HCT116 (cell line): ENCODE measurements around the gene C1orf122. TPM values are rescaled to one million over a fixed set of nuclear protein-coding genes. Genes with fewer than 3 reads are reported as not detected.

Experiments
- ATAC-seq: fragments of 200-7000 bp; cut with Tn5 transposase; 2 replicates; pipeline ENCODE4 v1.9.1; 2020; ENCODE audit warnings: mild to moderate bottlenecking, moderate library complexity
- BruUV-seq: library from RNA; stranded (reverse); fragments of 400-500 nt; replicated peaks from 2 replicates; lab custom pipeline; 2021; lab: Mats Ljungman, UMichigan
- CTCF ChIA-PET: fragments of 300-600 bp; sonication (Branson Sonifier 250); formaldehyde crosslinking; loops from one replicate; lab custom pipeline; 2021; ENCODE audit warnings: antibody characterized with exemption; lab: Charles Lee
- POLR2A ChIA-PET: fragments of 300-600, 350-600 bp; sonication (Branson Sonifier 250); formaldehyde crosslinking; loops from one replicate; lab custom pipeline; 2021; ENCODE audit warnings: antibody characterized with exemption; lab: Charles Lee
- RAD21 ChIA-PET, 2 experiments: fragments of 300-600 bp; sonication (Branson Sonifier 250); formaldehyde crosslinking; loops; one replicate each; lab custom pipeline; 2023; ENCODE audit warnings: low total read pairs in 2 of 2; ENCODE audit not compliant: uncharacterized antibody in 2 of 2, unreplicated experiment in 2 of 2, low non-redundant PET in 1 of 2; lab: Charles Lee
- DNase-seq: peaks from one replicate; pipeline ENCODE4 v3.0.0-alpha.2; 2010; ENCODE audit warnings: low read depth, low spot score
- H2AFZ ChIP-seq: fragments of 200-600 bp; shearing (Covaris generic), sonication (generic); 2 replicates; pipeline ENCODE4 v1.6.1; 2017; ENCODE audit warnings: low read depth, mixed run types, mixed read lengths, antibody characterized with exemption, low read length; ENCODE audit not compliant: poor library complexity, severe bottlenecking
- H3K27ac ChIP-seq: 2 replicates; pipeline ENCODE4 v1.5.1; 2012; ENCODE audit warnings: low read depth, low read length
- H3K27me3 ChIP-seq: fragments of 200-600 bp; sonication (generic); 2 replicates; pipeline ENCODE4 v1.6.1; 2016; ENCODE audit warnings: mixed run types, low read length, mixed read lengths; ENCODE audit not compliant: insufficient read depth
- H3K36me3 ChIP-seq, 2 experiments: fragments of 200-500 bp in 1 of 2; fragments of 200-600 bp in 1 of 2; sonication (Bioruptor generic) in 1 of 2; sonication (generic) in 1 of 2; 2 replicates each; pipeline versions ENCODE4 v1.5.1 to v1.6.1; 2014 to 2016; ENCODE audit warnings: low read length in 2 of 2, inconsistent platforms in 1 of 2, mixed read lengths in 1 of 2, mixed run types in 1 of 2; ENCODE audit not compliant: insufficient read depth in 2 of 2, control insufficient read depth in 1 of 2
- H3K4me1 ChIP-seq, 2 experiments: fragments of 200-600 bp in 1 of 2; sonication (generic) in 1 of 2; 2 replicates each; pipeline versions ENCODE4 v1.5.1 to v1.6.1; 2012 to 2017; ENCODE audit warnings: low read length in 2 of 2, inconsistent platforms in 1 of 2, mild to moderate bottlenecking in 1 of 2, mixed read lengths in 1 of 2, mixed run types in 1 of 2, moderate library complexity in 1 of 2; ENCODE audit not compliant: insufficient read depth in 2 of 2, control insufficient read depth in 1 of 2
- H3K4me2 ChIP-seq: fragments of 200-600 bp; sonication (generic); 2 replicates; pipeline ENCODE4 v1.6.1; 2017; ENCODE audit warnings: mixed run types, low read length, mixed read lengths
- H3K4me3 ChIP-seq, 2 experiments: fragments of 200-600 bp in 1 of 2; sonication (generic) in 1 of 2; replicated peaks in 1 of 2; 2 replicates each; pipeline ENCODE4 v1.5.1; 2011 to 2016; ENCODE audit warnings: low read length in 2 of 2, control low read depth in 1 of 2, low read depth in 1 of 2, mild to moderate bottlenecking in 1 of 2, mixed read lengths in 1 of 2, mixed run types in 1 of 2
- H3K79me2 ChIP-seq: fragments of 200-600 bp; sonication (generic); 2 replicates; pipeline ENCODE4 v1.6.1; 2017; ENCODE audit warnings: mild to moderate bottlenecking, mixed run types, low read length, moderate library complexity, mixed read lengths; ENCODE audit not compliant: insufficient read depth
- H3K9ac ChIP-seq: fragments of 200-600 bp; sonication (generic); 2 replicates; pipeline ENCODE4 v1.6.1; 2016; ENCODE audit warnings: low read length, mixed read lengths
- H3K9me2 ChIP-seq: fragments of 200-600 bp; sonication (generic), shearing (Covaris generic); 2 replicates; pipeline ENCODE4 v1.6.1; 2017; ENCODE audit warnings: mixed run types, mild to moderate bottlenecking, moderate library complexity; ENCODE audit not compliant: insufficient read depth
- H3K9me3 ChIP-seq, 2 experiments: fragments of 200-500 bp in 1 of 2; fragments of 200-600 bp in 1 of 2; sonication (Bioruptor generic) in 1 of 2; sonication (generic) in 1 of 2; 2 replicates each; pipeline ENCODE4 v1.6.1; 2014 to 2017; ENCODE audit warnings: low read length in 2 of 2, mixed read lengths in 2 of 2, inconsistent platforms in 1 of 2, low read depth in 1 of 2, mild to moderate bottlenecking in 1 of 2, mixed run types in 1 of 2, moderate library complexity in 1 of 2; ENCODE audit not compliant: control insufficient read depth in 1 of 2, insufficient read depth in 1 of 2
- H4K20me1 ChIP-seq: fragments of 200-600 bp; sonication (generic), shearing (Covaris generic); 2 replicates; pipeline ENCODE4 v1.6.1; 2017; ENCODE audit warnings: mixed run types, mild to moderate bottlenecking, moderate library complexity; ENCODE audit not compliant: insufficient read depth
- CEBPB ChIP-seq: IDR thresholded peaks from 2 replicates; pipeline ENCODE4 v1.6.1; 2012; ENCODE audit warnings: low read depth
- ELF1 ChIP-seq: IDR thresholded peaks from 2 replicates; pipeline ENCODE4 v1.6.1; 2012; ENCODE audit warnings: low read depth, borderline replicate concordance
- EZH2 ChIP-seq: fragments of 200-600 bp; sonication (generic); IDR thresholded peaks from 2 replicates; pipeline ENCODE4 v1.6.1; 2017; ENCODE audit warnings: antibody characterized with exemption, mixed run types
- EZH2phosphoT487 ChIP-seq: fragments of 200-600 bp; IDR thresholded peaks from 2 replicates; pipeline ENCODE4 v1.6.1; 2018; ENCODE audit warnings: antibody characterized with exemption, borderline replicate concordance
- FOSL1 ChIP-seq: IDR thresholded peaks from 2 replicates; pipeline ENCODE4 v1.6.1; 2012; ENCODE audit warnings: low read depth
- JUND ChIP-seq: IDR thresholded peaks from 2 replicates; pipeline ENCODE4 v1.6.1; 2012
- POLR2A ChIP-seq: IDR thresholded peaks from 2 replicates; pipeline ENCODE4 v1.7.0; 2011; ENCODE audit warnings: borderline replicate concordance; ENCODE audit not compliant: insufficient read depth, insufficient read length; ENCODE audit errors: extremely low read depth
- POLR2AphosphoS5 ChIP-seq: IDR thresholded peaks from 2 replicates; pipeline ENCODE4 v1.6.1; 2011; ENCODE audit warnings: mild to moderate bottlenecking, low read depth, low read length, moderate library complexity
- RAD21 ChIP-seq: IDR thresholded peaks from 2 replicates; pipeline ENCODE4 v1.6.1; 2012; ENCODE audit warnings: low read depth, mild to moderate bottlenecking
- SIN3A ChIP-seq: IDR thresholded peaks from 2 replicates; pipeline ENCODE4 v1.6.1; 2012; ENCODE audit warnings: low read depth
- SP1 ChIP-seq: IDR thresholded peaks from 2 replicates; pipeline ENCODE4 v1.6.1; 2012; ENCODE audit warnings: low read depth
- TCF7L2 ChIP-seq: IDR thresholded peaks from 2 replicates; pipeline ENCODE4 v1.7.0; 2011; ENCODE audit warnings: borderline replicate concordance, inconsistent platforms; ENCODE audit not compliant: insufficient read depth, insufficient read length; ENCODE audit errors: extremely low read depth
- ZFX ChIP-seq: fragments of 450-650 bp; IDR thresholded peaks from 2 replicates; pipeline ENCODE4 v1.6.1; 2017
- ZNF274 ChIP-seq: fragments of 200-500 bp; sonication (Bioruptor generic); IDR thresholded peaks from 2 replicates; pipeline ENCODE4 v1.6.1; 2014; ENCODE audit warnings: mild to moderate bottlenecking, low read depth, low read length, inconsistent platforms
- intact Hi-C: fragments of 100-400 bp; cut with micrococcal nuclease; formaldehyde crosslinking; loops from 2 replicates; pipeline ENCODE4 v1.10.0; 2022
- total RNA-seq: library from RNA; stranded (reverse); gene quantifications from one replicate; pipeline ENCODE4 v1.2.1, GENCODE V29; 2021; ENCODE audit not compliant: unreplicated experiment
- TF ChIP-seq, protein P1 (sequence below), 3 experiments: fragments of 200-600 bp in 1 of 3; sonication (generic) in 1 of 3; IDR thresholded peaks in 2 of 3; conservative IDR thresholded peaks in 1 of 3; 2 replicates each; pipeline ENCODE4 v1.5.1; 2012 to 2017; ENCODE audit warnings: low read depth in 2 of 3, low read length in 2 of 3, antibody characterized with exemption in 1 of 3, borderline replicate concordance in 1 of 3, control low read depth in 1 of 3, mild to moderate bottlenecking in 1 of 3, mixed read lengths in 1 of 3, mixed run types in 1 of 3, moderate library complexity in 1 of 3; ENCODE audit not compliant: insufficient read depth in 1 of 3
- TF ChIP-seq, protein P2 (sequence below): IDR thresholded peaks from 2 replicates; pipeline ENCODE4 v1.6.1; 2012

Gene C1orf122
- total RNA-seq, 1 experiment from 2014 or later, result 34.2 TPM

DNA sequence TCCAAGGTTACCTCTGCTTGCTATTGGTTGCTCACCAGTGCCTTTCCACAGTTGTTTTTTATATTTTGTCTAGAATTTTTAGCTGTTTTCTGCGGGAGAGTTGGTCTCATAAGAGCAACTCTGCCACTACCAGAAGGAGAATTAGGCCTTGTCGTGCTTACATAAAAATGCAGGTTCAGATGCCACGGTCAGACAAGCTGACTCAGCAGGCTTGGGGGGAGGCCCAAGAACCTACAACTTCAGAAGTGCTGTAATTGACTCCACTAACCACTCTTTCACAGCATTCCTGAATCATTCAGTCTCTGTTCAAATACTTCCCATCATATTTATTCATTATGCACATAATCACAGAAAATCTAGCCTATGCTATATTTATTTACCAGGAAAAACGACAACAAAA is 23.5 kb downstream of the C1orf122 start:
- Histone ChIP-seq H3K27ac (no peak overlapping the region), H3K4me1 (peaks cover 0 to 2% of the 10 kb centered on the region in 2 experiments; a peak in 1 of 4 replicates), H2AFZ (no peak overlapping the region), H3K9me2 (no peaks in the 10 kb centered on the region), H3K4me3 (no peak overlapping the region), H3K36me3 (peaks cover 26 to 35% of the 10 kb centered on the region in 2 experiments), H4K20me1 (no peaks in the 10 kb centered on the region), H3K9me3 (no peaks in the 10 kb centered on the region), H3K9ac (no peak overlapping the region), H3K79me2 (no peaks in the 10 kb centered on the region), H3K27me3 (no peaks in the 10 kb centered on the region), H3K4me2 (no peak overlapping the region)
- RAD21 ChIA-PET, result no interaction called here
- BruUV-seq, result no TSS peak
- TF ChIP-seq FOSL1, result no peak
- TF ChIP-seq, protein P1, sequence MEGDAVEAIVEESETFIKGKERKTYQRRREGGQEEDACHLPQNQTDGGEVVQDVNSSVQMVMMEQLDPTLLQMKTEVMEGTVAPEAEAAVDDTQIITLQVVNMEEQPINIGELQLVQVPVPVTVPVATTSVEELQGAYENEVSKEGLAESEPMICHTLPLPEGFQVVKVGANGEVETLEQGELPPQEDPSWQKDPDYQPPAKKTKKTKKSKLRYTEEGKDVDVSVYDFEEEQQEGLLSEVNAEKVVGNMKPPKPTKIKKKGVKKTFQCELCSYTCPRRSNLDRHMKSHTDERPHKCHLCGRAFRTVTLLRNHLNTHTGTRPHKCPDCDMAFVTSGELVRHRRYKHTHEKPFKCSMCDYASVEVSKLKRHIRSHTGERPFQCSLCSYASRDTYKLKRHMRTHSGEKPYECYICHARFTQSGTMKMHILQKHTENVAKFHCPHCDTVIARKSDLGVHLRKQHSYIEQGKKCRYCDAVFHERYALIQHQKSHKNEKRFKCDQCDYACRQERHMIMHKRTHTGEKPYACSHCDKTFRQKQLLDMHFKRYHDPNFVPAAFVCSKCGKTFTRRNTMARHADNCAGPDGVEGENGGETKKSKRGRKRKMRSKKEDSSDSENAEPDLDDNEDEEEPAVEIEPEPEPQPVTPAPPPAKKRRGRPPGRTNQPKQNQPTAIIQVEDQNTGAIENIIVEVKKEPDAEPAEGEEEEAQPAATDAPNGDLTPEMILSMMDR (IDR thresholded peaks at IDR 0.05 in 2 of 3, conservative IDR thresholded peaks at IDR 0.05 in 1 of 3; ENCODE audit: borderline replicate concordance in 1 of 3, insufficient read depth in 1 of 3, low read depth in 2 of 3, low read length in 2 of 3), result no peak
- no peak for TF ChIP-seq EZH2
- CTCF ChIA-PET, result no interaction called here
- POLR2A ChIA-PET, result no interaction called here
- intact Hi-C loops, result no loop called here
- no peak for DNase-seq
- ATAC-seq, result no peak

DNA sequence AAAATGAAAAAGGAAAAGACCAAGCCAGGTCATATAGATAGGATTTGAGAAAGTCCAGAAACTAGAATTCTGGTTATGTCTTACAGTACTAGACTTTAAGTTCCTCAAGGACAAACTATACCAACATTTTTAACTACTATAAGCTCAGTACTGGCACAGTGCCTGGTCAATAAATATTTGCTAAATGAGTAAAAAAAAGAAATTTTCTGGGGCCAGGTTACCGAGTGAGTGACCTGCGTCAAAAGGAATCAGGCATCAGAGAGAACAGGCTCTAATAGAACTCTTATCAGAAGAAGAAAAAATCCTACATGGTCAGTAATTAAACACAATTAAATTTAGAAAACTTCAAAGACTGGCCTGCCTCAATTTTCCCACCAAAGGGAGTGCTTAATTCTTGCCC is 24.2 kb downstream of the C1orf122 start:
- no TSS peak for BruUV-seq
- Histone ChIP-seq H3K9me3 (no peaks in the 10 kb centered on the region), H3K4me1 (no peaks in the 10 kb centered on the region), H3K4me2 (no peak overlapping the region), H3K27ac (no peak overlapping the region), H3K4me3 (no peak overlapping the region), H3K9ac (no peak overlapping the region), H3K27me3 (no peaks in the 10 kb centered on the region), H3K79me2 (no peaks in the 10 kb centered on the region), H3K36me3 (peaks cover 26 to 38% of the 10 kb centered on the region in 2 experiments), H4K20me1 (no peaks in the 10 kb centered on the region), H3K9me2 (no peaks in the 10 kb centered on the region), H2AFZ (no peak overlapping the region)
- ATAC-seq (no peak), DNase-seq (no peak)
- TF ChIP-seq SP1 (no peak), FOSL1 (no peak), ELF1 (no peak), SIN3A (no peak), EZH2 (no peak), ZFX (no peak), EZH2phosphoT487 (no peak), ZNF274 (no peak), TCF7L2 (no peak), POLR2AphosphoS5 (no peak), JUND (no peak), POLR2A (no peak), RAD21 (no peak), CEBPB (no peak)
- TF ChIP-seq, protein P2, sequence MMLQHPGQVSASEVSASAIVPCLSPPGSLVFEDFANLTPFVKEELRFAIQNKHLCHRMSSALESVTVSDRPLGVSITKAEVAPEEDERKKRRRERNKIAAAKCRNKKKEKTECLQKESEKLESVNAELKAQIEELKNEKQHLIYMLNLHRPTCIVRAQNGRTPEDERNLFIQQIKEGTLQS, result no peak
- ChIA-PET CTCF (no interaction called here), POLR2A (no interaction called here), RAD21 (no interaction called here)
- intact Hi-C loops, result no loop called here
